ENCODE results near the gene ERC1. TPM values are rescaled to one million over a fixed set of nuclear protein-coding genes. Genes with fewer than 3 reads are reported as not detected.

The ERC1 gene
- total RNA-seq, 1 experiment from 2014 or later: 40.4 TPM

- Histone ChIP-seq H3K27ac (ENCODE audit: low read length) (no peak overlapping the region), H3K36me3 (ENCODE audit: control insufficient read depth, insufficient read depth, low read length) (no peaks in the 10 kb centered on the region; the same call in 1 of the 2 replicates), H3K9me3 (ENCODE audit: control insufficient read depth, insufficient read depth, low read depth, low read length) (no peaks in the 10 kb centered on the region), H3K4me3 (ENCODE audit: low read depth in 2 of 2, low read length in 2 of 2) (no peak overlapping the region), H3K27me3 (ENCODE audit: control insufficient read depth, insufficient read depth, low read length) (no peaks in the 10 kb centered on the region), H3K4me1 (ENCODE audit: control insufficient read depth, insufficient read depth, low read length) (no peaks in the 10 kb centered on the region)
- ATAC-seq (no peak), DNase-seq (ENCODE audit: low read depth, low spot score) (no peak)
- TF ChIP-seq CTCF (IDR thresholded peaks at IDR 0.05): no peak
- TF ChIP-seq TCF7L2 (IDR thresholded peaks at IDR 0.05; ENCODE audit: low read depth, low read length): no peak
- TF ChIP-seq, protein P1, sequence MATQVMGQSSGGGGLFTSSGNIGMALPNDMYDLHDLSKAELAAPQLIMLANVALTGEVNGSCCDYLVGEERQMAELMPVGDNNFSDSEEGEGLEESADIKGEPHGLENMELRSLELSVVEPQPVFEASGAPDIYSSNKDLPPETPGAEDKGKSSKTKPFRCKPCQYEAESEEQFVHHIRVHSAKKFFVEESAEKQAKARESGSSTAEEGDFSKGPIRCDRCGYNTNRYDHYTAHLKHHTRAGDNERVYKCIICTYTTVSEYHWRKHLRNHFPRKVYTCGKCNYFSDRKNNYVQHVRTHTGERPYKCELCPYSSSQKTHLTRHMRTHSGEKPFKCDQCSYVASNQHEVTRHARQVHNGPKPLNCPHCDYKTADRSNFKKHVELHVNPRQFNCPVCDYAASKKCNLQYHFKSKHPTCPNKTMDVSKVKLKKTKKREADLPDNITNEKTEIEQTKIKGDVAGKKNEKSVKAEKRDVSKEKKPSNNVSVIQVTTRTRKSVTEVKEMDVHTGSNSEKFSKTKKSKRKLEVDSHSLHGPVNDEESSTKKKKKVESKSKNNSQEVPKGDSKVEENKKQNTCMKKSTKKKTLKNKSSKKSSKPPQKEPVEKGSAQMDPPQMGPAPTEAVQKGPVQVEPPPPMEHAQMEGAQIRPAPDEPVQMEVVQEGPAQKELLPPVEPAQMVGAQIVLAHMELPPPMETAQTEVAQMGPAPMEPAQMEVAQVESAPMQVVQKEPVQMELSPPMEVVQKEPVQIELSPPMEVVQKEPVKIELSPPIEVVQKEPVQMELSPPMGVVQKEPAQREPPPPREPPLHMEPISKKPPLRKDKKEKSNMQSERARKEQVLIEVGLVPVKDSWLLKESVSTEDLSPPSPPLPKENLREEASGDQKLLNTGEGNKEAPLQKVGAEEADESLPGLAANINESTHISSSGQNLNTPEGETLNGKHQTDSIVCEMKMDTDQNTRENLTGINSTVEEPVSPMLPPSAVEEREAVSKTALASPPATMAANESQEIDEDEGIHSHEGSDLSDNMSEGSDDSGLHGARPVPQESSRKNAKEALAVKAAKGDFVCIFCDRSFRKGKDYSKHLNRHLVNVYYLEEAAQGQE (IDR thresholded peaks at IDR 0.05; ENCODE audit: insufficient read depth in 1 of 2, low read depth in 2 of 2, low read length in 1 of 2): no peak
- no peak for TF ChIP-seq SIN3A (IDR thresholded peaks at IDR 0.05; ENCODE audit: borderline replicate concordance, insufficient read depth, low read depth, low read length)
- TF ChIP-seq POLR2AphosphoS5 (IDR thresholded peaks at IDR 0.05; ENCODE audit: low read depth, low read length): no peak
- CTCF ChIA-PET: no interaction called here
- POLR2A ChIA-PET: no interaction called here
- no TSS peak for BruUV-seq (replicated peaks)
- intact Hi-C loops (cut with micrococcal nuclease; ENCODE audit: unreplicated experiment): no loop called here
- in situ Hi-C loops (cut with HindIII; ENCODE audit: low pct_unique_long_range_greater_than_20kb, low sequenced_read_pairs): no loop called here
Observed at GRCh38 chr12:1030779-1031178, 39.8 kb downstream of the ERC1 start.

GRCh38 chr12:1034243-1034642 lies 43.2 kb downstream of the ERC1 start:
- in situ Hi-C loops (cut with HindIII; ENCODE audit: low pct_unique_long_range_greater_than_20kb, low sequenced_read_pairs): no loop called here
- no TSS peak for BruUV-seq (replicated peaks)
- no peaks in the 10 kb centered on the region for H3K9me3 ChIP-seq (ENCODE audit: control insufficient read depth, insufficient read depth, low read depth, low read length)
- TF ChIP-seq, protein P1 (IDR thresholded peaks at IDR 0.05; ENCODE audit: insufficient read depth in 1 of 2, low read depth in 2 of 2, low read length in 1 of 2): no peak
- TF ChIP-seq SIN3A (IDR thresholded peaks at IDR 0.05; ENCODE audit: borderline replicate concordance, insufficient read depth, low read depth, low read length) (no peak), CTCF (IDR thresholded peaks at IDR 0.05) (no peak), POLR2AphosphoS5 (IDR thresholded peaks at IDR 0.05; ENCODE audit: low read depth, low read length) (no peak), TCF7L2 (IDR thresholded peaks at IDR 0.05; ENCODE audit: low read depth, low read length) (no peak)
- ChIA-PET POLR2A (no interaction called here), CTCF (no interaction called here)
- no peak for ATAC-seq
- H3K27ac ChIP-seq (ENCODE audit: low read length): no peak overlapping the region
- no peak for DNase-seq (ENCODE audit: low read depth, low spot score)
- intact Hi-C loops (cut with micrococcal nuclease; ENCODE audit: unreplicated experiment): no loop called here
- H3K27me3 ChIP-seq (ENCODE audit: control insufficient read depth, insufficient read depth, low read length): no peaks in the 10 kb centered on the region
- H3K4me3 ChIP-seq (ENCODE audit: low read depth in 2 of 2, low read length in 2 of 2): no peak overlapping the region
- no peaks in the 10 kb centered on the region; the same call in 1 of the 2 replicates for H3K36me3 ChIP-seq (ENCODE audit: control insufficient read depth, insufficient read depth, low read length)
- no peaks in the 10 kb centered on the region for H3K4me1 ChIP-seq (ENCODE audit: control insufficient read depth, insufficient read depth, low read length)
